HG02571 (cell line): Measurements from ENCODE around the gene CA10.

Experiments
- ATAC-seq: cut with Tn5 transposase; IDR thresholded peaks from one replicate; pipeline ENCODE4 v1.9.1; 2021; ENCODE audit warnings: mild to moderate bottlenecking, moderate library complexity; ENCODE audit not compliant: unreplicated experiment

The CA10 gene

DNA sequence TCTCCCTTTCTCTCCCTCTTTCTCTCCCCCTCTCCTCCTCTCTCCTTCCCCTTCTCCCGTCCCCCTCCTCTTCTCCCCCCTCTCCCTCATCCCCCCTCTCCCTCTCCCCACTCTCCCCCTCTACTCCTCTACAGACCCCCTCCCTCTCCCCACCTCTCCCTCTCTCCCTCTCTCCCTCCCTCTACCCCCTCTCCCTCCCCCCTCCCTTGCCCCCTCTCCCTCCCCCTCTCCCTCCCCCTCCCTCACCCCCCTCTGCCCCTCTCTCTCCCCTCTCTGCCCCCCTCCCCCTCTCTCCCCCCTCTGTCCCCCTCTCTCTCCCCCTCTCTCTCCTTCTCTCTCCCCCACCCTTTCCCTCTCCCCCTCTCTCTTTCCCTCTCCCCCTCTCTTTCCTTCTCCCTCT lies 545.3 kb downstream of the CA10 start:
- ATAC-seq, result no peak

DNA sequence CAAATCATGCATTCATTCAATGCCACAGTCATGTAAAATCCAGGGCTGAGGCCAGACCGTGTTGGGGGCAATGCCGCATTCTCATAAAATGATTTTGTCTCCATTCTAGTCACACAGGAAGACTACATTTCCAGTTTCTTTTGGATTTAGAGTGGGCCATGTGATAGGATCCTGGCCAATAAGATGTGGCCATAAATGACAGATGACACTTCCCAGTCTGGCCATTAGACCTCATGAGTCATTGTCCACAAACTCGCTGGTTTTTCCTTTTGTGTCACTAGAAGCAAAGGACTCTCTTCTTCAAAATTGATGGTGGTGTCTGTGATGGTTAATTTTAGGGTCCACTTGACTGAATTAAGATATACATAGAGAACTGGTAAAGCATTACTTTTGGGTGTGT lies 545.8 kb downstream of the CA10 start:
- no peak for ATAC-seq

DNA sequence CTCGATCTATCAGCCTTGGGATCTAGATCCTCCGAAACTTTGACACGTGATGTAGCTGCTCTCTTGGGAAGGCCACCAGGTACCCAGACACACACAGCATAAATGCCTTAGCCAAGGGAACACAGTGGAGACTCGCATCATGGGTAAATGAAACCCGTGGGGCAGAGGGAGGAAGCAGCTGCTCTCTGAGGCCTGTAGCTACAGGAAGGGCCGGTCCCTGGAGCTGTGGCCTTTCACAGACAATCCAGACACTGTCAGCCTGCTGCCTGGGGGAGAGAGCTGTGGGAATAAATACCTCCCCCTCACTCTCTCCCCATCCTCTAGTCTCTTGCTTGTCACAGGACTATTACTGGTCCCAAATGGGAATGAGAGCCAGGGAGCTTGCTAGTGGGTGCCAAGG lies 546.9 kb downstream of the CA10 start:
- ATAC-seq, result no peak

DNA sequence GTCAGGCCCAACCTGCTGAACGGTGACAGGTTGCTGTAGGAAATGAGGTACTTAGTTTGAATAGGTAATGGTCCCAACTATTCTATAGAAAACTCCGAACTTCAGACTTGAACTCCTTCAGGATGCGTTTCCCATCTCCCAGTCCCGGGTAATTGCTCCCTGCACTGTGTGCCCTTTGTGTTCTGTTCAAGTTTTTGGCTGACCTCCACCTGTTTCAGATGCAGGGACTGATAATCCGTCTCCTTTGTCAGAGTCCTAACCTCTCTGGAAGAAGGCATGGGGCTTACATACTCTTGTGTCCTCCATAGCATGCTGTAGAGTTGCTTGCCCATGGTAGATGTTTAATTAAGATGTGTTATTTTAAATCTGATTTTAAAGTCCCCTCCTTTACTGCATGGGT lies 547.7 kb downstream of the CA10 start:
- ATAC-seq, result no peak

DNA sequence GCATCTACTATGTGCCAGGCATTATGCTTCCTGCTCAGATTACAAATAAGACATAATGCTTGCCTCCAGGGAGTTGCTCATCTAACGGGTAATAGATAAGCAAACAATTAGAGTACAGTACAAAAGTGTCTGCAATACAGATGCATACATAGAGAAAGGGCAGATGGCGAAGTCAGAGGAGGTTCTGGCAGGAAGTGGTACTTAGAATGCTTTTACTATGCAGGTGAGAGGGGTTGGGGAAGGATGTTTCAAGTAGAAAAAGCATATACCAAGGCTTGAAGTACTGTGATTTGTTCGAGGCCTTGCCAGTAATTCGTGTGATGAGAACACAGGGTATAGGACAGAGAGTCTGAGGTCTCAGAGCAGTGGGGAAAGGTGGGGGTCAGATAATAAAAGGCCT lies 548.4 kb downstream of the CA10 start:
- no peak for ATAC-seq

DNA sequence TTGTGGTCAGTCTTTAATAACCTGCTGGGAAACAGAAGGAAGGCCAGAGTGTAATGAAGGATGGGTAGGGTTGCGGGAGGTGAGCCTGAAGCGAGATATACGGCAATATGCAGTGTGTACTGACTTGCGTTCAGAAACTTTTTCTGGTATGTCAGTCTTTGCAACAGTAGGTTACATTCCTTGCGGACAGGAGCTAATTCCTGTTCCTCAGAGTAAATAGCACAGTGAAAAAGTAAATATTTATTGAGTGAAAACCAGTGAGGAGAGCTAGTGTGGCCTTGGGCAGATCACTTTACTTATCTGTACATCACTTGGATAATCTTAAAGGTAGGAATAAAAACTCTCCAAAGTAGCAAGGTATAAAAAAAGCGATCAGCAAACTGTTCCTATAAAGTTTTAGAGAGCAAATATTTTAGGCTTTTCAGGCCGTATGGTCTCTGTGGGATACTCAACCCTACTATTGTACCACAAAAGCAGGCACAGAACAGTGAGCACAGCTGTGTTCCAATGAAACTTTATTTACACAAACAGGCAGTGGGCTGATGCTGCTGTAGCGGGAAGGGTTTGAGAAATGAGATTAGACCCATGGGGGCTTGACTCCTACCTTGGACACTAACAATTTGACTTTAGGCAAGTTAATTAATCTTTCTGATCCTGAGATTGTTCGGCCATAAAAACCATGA lies 550.1 kb downstream of the CA10 start:
- ATAC-seq, result no peak

DNA sequence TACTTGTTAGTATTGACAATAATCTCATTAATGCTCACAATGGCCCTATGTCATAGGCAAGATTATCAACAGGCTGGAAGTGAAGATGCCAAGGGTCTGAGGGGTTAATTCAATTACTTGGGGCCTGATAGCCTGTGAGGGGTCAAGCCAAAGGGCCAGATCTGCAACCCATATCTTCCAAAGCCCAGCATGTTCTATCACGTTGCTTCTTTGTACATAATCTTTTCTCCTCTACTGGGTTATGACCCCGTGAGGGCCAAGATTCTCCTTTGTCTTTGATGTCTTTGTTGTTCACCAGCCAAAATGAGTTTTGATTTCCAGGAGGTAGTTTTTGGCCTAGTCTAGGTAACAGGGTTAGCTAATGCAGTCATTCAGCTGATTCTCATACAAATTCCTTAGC lies 551.0 kb downstream of the CA10 start:
- ATAC-seq, result no peak

DNA sequence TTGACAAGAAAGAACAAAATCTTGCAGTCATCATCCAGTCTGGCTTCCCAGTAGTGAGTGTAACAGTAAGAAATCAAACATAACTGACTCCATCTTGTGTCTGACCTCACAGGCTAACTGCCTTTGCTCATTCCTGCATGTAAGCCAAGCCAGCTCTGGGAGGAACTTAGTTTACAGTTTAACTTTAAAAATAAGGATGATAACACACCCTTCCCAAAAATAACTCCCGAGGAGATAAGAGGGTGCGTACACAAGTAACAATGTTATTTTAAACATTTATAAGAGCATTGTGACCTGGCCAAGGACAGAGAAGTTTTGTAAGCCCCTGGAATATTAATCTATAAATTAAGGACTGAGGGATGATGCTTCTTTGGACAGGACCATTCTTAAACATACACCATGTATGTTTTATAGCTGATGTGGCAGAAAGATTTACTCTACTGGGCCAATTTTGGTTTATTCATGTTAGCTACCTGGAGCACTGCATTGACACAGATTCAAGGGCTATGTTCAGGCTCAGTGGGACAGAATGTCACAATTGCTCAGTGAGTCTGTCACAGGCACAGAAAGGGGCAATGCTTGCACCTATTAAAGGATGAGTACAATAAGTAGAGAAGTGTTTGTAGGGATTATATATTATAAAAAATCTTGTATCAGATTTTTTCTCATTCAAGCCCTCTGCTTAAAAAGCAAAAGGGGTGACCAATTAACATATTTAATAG lies 554.1 kb downstream of the CA10 start:
- ATAC-seq, result no peak

DNA sequence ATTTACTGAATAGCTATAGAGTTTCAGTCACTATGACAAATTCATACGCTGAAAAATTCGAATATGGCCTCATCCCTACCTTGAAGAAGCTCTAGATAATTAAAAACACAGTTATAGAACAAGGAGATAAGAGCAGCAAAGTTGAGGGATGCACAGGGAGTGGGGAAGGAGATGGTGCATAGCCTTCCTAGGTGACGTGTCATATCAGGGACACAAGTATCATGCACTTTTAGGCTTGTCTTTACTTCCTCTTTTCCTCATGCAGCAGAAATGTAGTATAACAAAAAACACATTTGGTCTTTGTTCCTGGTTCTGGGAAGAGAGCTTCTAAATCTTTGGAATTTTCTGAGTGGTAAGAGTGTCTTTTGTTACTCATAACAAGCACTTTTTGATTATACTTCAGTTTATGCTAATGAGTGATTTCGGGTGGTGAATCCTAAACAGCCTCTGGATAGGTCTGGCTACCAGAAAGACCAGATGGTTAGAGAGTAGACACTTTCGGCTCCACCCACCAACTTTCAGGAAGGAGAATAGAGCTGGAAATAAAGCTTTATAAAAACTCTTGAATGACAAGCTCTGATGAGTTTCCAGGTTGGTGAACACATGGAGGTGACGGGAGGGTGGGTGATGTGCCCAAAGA lies 556.8 kb downstream of the CA10 start:
- no peak for ATAC-seq

DNA sequence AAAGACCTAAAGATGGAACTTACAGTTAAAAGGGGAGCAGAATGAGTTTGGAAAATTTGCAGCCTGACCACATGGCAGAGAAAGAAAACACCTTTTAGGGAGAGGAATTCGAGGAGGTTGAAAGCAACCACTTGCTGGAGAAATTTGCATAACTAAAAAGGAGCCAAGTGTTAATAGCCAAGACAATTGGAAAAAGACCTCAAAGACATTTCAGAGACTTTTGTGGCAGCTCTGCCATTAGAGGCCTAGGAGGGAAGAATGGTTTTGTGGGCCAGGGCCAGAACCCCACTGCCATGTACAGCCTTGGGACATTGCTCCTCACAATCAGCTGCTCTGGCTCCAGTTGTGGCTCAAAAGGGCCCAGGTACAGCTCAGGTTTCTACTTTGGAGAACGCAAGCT lies 559.7 kb downstream of the CA10 start:
- ATAC-seq, result no peak

DNA sequence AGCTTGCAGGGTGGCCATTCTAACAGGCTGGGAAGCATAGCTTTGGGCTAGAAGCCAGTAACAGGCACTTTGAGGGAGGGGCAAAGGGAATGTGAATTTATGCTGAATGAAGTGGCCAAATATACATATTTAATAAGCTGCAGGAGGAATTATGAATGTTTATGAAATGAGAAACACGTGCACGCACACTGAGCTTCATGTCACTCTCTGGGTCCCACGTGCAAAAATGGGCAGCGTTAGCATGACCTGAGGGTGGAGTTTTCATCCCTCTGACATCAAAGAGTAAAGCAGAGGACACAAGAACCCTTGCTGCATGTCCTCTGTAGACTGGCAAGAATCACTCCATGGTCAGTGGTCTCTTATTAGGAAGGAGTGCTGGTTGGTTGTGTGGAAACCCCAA lies 561.2 kb downstream of the CA10 start:
- no peak for ATAC-seq

DNA sequence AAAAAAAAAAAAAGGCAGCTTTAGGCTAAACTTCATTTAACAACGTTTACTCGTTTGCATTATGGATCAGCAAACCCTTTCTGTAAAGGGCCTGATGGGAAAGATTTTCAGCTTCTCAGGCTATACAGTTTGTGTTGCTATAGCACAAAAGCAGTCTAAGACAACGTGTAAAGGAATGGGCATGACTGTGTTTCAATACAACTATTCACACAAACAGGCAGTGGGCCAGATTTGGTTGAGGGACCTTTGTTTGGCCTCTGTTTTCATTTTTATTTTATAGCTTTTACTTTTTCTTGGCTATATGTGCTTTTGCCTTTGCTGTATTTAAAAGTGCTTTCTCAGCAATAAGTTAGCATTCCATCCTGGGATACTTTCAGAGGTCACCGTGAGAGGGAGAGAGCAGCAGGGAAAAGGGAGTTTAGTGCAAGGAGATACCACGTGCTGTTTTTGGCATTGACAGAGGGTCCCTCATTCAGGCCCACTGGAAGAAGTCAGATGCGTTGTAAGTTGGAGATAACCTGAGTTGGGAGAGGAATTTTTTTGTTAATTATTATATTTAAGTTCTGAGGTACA lies 562.6 kb downstream of the CA10 start:
- no peak for ATAC-seq

DNA sequence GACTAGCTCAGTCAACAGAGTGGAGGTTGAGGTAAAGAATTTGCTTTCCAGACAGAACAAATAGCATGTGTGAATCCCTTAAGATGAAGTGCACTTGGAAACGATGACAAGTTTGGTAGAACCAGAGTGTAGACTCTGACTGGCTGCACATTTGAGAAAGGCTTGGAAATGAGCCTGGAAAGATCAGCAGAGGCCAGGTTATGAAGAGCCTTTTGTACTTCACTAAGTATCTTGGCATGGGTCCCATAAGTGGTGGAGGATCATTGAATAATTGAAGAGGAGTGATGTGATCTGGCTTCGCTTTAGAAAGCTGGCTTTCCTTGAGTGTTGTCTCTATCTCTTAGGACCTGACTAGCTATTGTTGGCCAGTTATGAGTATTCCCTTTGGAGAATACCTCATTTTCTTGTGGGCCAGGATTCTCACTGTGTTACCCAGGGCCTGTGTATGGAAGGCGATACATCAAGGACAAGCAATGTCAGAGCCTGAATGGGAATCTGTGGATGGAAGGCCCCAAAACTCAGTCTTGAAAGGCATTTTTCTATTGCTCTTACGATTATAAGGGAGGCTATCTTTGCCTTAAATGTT lies 568.4 kb downstream of the CA10 start:
- ATAC-seq, result no peak

DNA sequence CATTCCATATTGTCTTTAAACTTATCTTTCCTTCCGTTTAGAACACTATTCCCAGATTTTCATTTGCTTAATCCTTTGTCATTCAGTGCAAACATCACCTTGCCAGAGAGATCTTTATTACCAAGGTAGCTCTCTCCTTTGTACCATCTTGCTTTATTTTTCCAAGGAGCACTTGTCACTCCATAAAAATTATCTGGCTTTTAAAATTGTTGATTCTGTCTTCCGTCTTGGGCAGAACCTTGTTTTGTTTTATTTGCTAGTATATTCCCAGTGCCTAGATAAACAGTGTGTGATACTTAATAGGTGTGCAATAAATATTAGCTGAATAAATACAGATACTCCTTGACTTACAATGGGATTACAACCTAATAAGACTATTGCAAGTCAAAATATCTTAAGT lies 570.5 kb downstream of the CA10 start:
- no peak for ATAC-seq

DNA sequence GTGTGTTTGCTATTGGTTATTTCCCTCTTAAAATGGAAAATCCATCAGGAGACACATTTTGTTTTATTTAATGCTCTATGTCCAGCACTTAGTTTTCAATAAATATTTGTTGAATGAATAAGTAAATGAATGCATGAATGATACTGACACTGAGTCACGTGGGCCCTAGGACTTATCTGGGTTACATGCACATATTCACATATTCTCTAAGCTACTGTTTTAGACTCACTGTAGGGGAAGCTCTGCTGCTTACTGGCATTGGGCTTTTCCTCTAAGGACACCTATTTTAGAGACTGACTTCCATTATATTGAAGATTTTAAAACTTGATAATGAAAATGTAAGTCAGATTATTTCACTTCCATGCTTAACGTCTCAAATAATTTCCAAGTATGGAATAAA lies 571.0 kb downstream of the CA10 start:
- ATAC-seq, result no peak

DNA sequence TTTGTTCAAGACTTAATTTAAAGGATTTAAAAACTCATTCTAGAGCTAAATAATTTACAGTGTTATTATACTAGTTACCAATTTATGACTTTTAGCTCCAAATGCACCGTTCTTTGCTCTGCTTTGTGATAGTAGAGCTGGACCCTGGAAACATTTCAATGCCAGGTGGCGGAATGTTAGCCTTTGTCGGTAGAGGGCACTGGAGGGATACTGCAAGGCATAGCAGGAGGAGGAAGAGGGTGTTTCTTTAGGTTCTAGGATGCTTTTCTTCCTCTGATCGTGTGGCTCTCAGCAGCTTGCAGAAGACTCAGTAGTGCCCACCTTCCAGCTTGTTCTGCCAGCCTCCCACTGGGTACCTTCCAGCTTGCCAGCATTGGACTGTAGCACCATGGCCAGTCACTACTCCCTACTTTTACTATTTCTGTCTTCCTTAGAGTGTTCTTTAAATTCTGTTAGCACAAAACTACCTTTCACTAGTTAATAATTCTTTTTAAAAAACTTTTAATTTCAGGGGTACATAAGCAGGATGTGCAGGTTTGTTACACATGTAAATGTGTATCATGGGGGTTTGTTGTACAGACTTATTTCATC lies 572.9 kb downstream of the CA10 start:
- no peak for ATAC-seq

DNA sequence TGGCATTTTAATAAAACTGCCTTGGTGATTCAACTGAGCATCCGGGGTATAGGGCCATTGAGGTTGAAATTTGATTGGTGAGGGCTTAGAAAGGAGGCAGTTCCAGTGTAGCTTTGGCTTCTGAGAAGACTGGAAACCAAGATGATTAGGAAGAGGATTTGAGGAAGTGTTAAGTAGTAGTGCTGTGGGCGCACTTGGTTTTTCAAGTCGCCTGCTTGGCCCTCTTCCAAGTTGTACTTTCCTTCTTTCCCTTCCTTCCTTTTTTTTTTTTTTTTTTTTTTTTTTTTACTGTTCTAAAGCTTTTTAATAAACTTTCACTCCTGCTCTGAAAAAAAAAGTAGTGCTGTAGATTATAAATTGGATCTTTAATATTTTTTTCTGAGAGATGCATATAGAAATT lies 577.6 kb downstream of the CA10 start:
- no peak for ATAC-seq
